HG02870 (cell line): ENCODE results near the gene BSG.
"Not testable (repeated sequence)": the region's sequence is repeated elsewhere in the genome, so short reads cannot be mapped to it uniquely, and the experiment has no call there.

Experiments
- ATAC-seq: cut with Tn5 transposase; IDR thresholded peaks from one replicate; pipeline ENCODE4 v1.9.1; 2021; ENCODE audit warnings: mild to moderate bottlenecking, moderate library complexity; ENCODE audit not compliant: unreplicated experiment

BSG gene

GRCh38 chr19:617551-618246, 45.3 kb downstream of the BSG start:
- no peak for ATAC-seq

DNA sequence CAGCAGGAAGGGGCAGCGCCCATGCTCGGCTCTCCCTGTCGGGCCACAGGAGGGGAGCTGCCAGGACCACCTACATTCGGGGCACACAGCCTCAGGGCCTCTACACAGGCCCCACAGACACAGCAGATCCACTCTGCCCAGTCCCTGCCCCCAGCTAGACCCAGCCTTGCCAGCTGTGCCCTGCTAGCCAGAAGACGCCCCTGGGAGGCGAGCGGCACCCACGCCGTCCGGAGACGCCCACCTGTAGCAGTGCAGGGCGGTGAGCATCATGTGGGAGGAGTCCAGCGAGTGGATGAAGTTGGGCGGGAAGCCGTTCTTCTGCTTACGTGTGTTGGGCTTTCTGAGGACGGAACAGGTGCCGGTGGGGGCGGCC, 45.8 kb downstream of the BSG start:
- ATAC-seq: no peak

DNA sequence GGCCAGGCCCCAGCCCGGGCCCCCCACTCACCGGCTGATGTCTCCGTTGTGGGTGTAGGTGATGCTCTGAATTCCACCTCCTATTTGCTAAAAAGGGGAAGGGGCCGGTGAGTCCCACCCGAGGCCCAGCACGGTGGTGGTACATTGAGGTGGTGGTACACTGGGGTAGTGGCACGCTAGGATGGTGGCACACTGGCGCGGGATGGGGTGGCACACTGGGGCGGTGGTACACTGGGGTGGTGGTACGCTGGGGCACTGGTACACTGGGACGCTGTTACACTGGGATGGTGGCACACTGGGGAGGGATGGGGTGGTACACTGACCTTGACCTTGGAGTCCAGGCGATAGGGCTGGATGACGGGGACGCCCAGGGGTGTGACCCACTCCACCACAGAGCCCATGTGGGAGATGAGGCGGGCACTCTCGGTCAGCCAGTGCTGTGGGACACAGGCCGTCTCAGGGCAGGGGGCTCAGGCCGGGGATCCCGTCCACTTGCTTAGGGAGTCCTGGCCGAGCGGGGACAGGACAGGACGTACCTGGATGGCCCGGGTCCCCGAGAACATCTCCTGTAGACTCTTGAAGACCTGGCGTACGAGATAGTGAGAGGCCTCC, 46.4 kb downstream of the BSG start:
- no peak for ATAC-seq

DNA sequence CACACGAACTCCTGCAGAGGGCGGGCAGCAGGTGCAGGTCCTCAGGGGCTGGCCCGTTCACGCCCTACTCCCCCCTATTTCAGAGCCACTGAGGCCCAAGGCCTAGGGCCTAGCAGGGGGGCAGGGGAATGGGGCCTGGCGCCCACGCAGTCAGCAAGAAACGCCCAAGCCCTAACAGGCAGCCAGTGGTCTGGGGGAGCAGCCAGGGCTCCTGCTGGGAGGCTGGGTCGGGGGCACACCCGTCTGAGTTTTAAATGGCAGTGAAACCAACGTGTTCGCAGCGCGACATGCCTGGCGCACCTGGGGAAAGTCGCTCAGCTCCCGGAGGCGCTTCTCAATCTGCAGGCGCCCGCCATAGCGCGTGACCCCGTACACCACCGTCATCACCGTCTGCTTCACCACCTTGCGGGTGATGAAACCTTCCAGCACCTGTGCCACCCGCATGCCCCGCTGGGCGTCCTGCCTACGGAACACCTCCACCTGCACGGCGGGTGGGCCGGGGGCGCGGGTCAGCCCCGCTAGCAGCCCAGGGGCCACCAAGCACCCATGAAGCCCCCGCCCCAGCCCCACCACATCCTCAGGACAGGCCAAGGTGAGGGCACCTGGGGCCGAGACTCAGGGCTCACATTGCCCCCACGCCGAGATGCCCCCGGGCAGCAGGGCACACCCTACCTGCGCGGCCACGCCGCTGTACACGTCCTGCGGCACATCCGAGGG, 47.0 kb downstream of the BSG start:
- no peak for ATAC-seq

- ATAC-seq: no peak
Observed at GRCh38 chr19:620166-620862, 47.9 kb downstream of the BSG start.

- not testable (repeated sequence) for ATAC-seq
Observed at GRCh38 chr19:621191-621590, 48.8 kb downstream of the BSG start.

DNA sequence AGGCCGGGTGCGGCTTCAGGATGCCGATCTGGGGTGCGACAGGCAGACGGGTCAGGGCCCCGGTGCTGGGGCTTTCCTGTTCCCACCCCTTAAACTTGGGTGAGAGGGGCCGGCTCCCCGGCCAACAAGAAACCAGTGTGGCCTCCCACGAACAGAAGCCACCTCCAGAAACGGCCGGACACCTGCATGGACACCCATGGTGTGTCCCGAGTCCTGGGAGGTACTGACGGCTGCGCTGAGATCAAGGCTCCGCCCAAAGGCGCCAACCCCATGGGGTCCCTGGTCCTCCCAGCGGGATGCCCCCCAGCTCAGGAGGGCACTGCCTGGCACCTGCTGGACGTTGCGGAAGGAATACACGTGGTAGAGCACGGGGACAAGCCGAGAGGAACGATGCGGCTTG, 49.4 kb downstream of the BSG start:
- ATAC-seq: no peak

- no peak for ATAC-seq
Observed at GRCh38 chr19:622666-623065, 50.3 kb downstream of the BSG start.

DNA sequence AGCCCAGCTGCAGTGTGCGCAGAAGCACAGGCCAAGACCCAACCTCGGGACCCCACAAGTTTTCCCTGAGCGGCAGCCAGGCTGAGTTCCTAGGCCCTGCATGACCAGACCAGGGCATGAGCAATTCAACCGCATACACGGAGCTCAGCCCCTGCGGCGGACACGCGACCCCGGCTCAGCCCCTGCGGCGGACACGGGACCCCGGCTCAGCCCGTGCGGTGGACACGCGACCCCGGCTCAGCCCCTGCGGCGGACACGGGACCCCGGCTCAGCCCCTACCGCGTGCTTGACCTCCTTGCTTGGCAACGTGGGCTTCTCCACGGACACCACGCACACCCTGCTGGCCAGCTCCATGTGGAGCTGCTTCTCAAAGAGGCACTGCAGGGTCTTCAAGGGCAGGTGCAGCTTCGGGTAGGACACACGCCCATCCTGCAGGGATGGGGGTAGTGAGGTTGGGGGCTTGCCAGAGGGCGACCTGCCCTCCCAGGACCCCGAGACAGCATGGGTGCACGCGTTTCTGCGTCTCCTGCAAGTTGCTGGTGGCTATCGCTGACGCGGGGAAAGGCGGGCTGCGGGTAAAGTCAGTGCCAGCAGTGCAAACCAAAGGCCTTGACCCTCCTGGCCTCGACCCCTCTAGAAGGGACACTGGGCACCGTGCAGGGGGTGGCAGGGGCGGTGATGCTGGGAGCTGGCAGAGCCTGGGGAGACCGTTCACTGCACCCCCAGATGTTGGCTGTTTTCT, 51.0 kb downstream of the BSG start:
- no peak for ATAC-seq

GRCh38 chr19:623974-624373, 51.6 kb downstream of the BSG start:
- no peak for ATAC-seq

DNA sequence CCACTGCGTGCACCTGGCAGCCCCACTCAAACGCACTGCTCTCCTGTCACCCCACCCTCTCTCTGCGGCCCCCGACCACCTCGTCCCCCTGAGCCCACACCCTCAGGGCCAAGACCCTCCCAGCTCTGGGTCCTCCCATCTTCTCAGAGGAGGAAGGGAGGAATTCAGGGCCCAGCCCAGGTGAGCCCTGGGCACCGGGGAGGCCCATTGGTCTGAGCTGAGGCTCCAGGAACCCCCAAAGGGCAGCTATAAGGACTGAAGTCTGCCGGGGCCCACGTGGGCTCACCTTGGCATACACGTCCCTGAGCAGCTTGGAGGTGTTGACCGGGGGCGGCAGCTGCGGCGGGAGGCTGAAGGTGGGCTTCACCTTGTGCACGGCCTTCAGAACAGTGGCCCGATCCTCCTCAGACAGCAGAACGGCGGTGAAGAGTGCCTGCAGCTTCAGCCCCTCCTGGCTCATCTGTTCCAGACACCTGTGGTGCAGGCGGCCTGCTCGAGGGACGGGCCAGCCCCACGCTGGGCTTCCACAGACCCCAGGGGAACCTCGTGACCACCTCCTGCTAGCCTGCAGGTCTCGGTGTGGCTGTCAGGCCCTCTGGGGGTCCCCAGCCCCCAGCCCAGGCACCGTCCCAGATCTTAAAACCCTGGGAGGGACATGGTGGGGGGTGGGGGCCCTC, 52.2 kb downstream of the BSG start:
- ATAC-seq: no peak

GRCh38 chr19:625257-625656, 52.9 kb downstream of the BSG start:
- ATAC-seq: no peak

DNA sequence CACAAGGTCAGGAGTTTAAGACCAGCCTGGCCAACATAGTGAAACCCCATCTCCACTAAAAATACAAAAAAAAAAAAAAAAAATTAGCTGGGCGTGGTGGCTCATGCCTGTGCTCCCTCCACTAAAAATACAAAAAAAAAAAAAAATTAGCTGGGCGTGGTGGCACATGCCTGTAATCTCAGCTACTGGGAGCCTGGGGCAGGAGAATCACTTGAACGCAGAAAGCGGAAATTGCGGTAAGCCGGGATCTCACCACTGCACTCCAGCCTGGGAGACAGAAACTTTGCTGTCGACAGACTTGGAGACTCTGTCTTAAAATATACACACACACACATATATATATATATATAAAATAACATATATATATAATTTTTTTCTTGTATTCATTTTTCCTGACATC, 54.2 kb downstream of the BSG start:
- ATAC-seq: not testable (repeated sequence)

GRCh38 chr19:628168-628567, 55.8 kb downstream of the BSG start:
- ATAC-seq: no peak

- not testable (repeated sequence) for ATAC-seq
Observed at GRCh38 chr19:629515-629914, 57.1 kb downstream of the BSG start.

GRCh38 chr19:629961-630714, 57.7 kb downstream of the BSG start:
- ATAC-seq: no peak

DNA sequence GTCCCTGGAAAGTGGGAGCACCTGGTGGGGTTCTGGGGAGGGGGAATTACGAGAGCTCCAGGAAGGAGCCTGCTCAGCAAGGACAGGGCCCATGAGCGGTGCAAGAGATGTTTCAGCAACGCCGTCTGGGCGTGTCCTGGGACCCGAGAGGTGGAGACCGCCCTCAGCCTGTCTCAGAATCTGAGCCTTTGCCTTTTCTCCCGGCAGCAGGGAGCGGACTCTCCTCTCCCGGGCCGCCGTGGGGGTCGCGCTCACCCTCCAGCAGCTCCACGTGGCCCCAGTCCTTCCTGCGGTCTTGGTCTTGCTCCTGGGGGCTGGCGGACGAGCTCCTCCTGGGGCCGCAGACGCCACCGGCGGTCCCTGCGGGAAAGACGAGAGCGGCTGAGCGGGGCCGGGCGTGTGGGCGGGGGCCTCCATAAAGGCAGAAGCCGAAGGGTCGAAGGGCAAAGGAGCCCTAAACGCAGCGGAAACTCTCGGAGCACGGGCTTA, 60.2 kb downstream of the BSG start:
- ATAC-seq: peak; percentile 16
